ENCODE results near the gene LRRC28. TPM values are rescaled to one million over a fixed set of nuclear protein-coding genes. Genes with fewer than 3 reads are reported as not detected.

Gene LRRC28
- total RNA-seq, 1 experiment from 2014 or later: 28.4 TPM

DNA sequence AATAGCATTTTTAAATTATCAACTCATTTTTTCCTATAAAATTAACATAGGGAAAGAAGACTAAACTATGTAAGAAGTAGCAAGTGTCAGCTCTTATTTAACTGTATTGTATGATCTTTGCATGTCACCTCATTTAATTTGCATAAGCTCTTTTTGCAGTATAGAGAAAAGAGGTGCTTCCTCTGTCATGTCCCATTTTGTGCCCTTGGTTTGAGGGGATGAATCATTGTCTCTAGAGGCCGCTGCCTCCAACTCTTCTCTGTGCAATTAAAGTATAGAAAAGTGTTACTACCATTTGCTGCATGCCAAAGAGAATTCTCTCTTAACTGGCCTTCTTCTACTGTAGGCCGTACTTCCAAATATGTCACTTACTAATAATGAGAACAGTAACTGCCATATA is 93.4 kb downstream of the LRRC28 start:
- no peaks in the 10 kb centered on the region for H3K36me3 ChIP-seq (ENCODE audit: insufficient read depth, low read length, poor library complexity, severe bottlenecking)
- no TSS peak for BruUV-seq (replicated peaks)
- POLR2A ChIA-PET (ENCODE audit: low non-redundant PET): no interaction called here
- H3K27ac ChIP-seq (ENCODE audit: low read depth, low read length, poor library complexity, severe bottlenecking): no peak overlapping the region
- intact Hi-C loops (cut with micrococcal nuclease; ENCODE audit: unreplicated experiment): no loop called here
- H3K27me3 ChIP-seq (replicated peaks; ENCODE audit: insufficient read depth, low read depth, low read length, poor library complexity): no peaks in the 10 kb centered on the region
- no peak for TF ChIP-seq EZH2 (IDR thresholded peaks at IDR 0.05; ENCODE audit: borderline replicate concordance, low read depth, low read length, poor library complexity, severe bottlenecking)
- TF ChIP-seq, protein P1, sequence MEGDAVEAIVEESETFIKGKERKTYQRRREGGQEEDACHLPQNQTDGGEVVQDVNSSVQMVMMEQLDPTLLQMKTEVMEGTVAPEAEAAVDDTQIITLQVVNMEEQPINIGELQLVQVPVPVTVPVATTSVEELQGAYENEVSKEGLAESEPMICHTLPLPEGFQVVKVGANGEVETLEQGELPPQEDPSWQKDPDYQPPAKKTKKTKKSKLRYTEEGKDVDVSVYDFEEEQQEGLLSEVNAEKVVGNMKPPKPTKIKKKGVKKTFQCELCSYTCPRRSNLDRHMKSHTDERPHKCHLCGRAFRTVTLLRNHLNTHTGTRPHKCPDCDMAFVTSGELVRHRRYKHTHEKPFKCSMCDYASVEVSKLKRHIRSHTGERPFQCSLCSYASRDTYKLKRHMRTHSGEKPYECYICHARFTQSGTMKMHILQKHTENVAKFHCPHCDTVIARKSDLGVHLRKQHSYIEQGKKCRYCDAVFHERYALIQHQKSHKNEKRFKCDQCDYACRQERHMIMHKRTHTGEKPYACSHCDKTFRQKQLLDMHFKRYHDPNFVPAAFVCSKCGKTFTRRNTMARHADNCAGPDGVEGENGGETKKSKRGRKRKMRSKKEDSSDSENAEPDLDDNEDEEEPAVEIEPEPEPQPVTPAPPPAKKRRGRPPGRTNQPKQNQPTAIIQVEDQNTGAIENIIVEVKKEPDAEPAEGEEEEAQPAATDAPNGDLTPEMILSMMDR (conservative IDR thresholded peaks at IDR 0.05; ENCODE audit: low read depth, low read length): no peak
- no peak overlapping the region for H3K4me3 ChIP-seq (ENCODE audit: low read depth, low read length, poor library complexity, severe bottlenecking)
- no peaks in the 10 kb centered on the region for H3K9me3 ChIP-seq (ENCODE audit: low read depth, low read length, poor library complexity, severe bottlenecking)
- H3K4me1 ChIP-seq (ENCODE audit: insufficient read depth, low read length, poor library complexity, severe bottlenecking): no peaks in the 10 kb centered on the region
- CTCF ChIA-PET: interaction anchor here (1.6 kb wide), 1 partner anchor 360 kb away, joined by 5 read pairs; no protein-coding TSS in a partner anchor
- DNase-seq (ENCODE audit: low spot score): no peak

DNA sequence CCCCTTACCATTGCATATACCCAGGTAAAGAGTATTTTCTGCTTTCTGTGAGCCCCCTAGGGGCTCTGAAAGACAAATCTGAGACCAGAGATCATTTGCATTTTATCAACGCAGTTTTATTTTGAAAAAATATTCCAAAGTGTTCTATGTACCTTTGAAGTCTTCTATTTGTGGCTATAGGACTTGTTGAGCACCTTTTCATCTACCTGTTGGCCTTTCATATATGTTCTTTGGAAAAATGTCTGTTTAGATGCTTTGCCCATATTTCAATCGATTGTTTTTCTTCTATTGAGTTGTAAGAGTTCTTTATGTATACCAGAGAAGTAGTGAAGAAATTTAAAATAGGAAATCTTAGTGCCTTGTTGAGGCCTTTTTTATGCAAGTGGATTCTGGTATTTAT is 94.0 kb downstream of the LRRC28 start:
- Histone ChIP-seq H3K4me1 (ENCODE audit: insufficient read depth, low read length, poor library complexity, severe bottlenecking) (no peaks in the 10 kb centered on the region), H3K9me3 (ENCODE audit: low read depth, low read length, poor library complexity, severe bottlenecking) (no peaks in the 10 kb centered on the region), H3K27me3 (replicated peaks; ENCODE audit: insufficient read depth, low read depth, low read length, poor library complexity) (no peaks in the 10 kb centered on the region), H3K27ac (ENCODE audit: low read depth, low read length, poor library complexity, severe bottlenecking) (no peak overlapping the region), H3K36me3 (ENCODE audit: insufficient read depth, low read length, poor library complexity, severe bottlenecking) (no peaks in the 10 kb centered on the region), H3K4me3 (ENCODE audit: low read depth, low read length, poor library complexity, severe bottlenecking) (no peak overlapping the region)
- ChIA-PET POLR2A (ENCODE audit: low non-redundant PET) (no interaction called here), CTCF (no interaction called here)
- no peak for DNase-seq (ENCODE audit: low spot score)
- TF ChIP-seq, protein P1 (conservative IDR thresholded peaks at IDR 0.05; ENCODE audit: low read depth, low read length): no peak
- no peak for TF ChIP-seq EZH2 (IDR thresholded peaks at IDR 0.05; ENCODE audit: borderline replicate concordance, low read depth, low read length, poor library complexity, severe bottlenecking)
- BruUV-seq (replicated peaks): no TSS peak
- intact Hi-C loops (cut with micrococcal nuclease; ENCODE audit: unreplicated experiment): no loop called here

DNA sequence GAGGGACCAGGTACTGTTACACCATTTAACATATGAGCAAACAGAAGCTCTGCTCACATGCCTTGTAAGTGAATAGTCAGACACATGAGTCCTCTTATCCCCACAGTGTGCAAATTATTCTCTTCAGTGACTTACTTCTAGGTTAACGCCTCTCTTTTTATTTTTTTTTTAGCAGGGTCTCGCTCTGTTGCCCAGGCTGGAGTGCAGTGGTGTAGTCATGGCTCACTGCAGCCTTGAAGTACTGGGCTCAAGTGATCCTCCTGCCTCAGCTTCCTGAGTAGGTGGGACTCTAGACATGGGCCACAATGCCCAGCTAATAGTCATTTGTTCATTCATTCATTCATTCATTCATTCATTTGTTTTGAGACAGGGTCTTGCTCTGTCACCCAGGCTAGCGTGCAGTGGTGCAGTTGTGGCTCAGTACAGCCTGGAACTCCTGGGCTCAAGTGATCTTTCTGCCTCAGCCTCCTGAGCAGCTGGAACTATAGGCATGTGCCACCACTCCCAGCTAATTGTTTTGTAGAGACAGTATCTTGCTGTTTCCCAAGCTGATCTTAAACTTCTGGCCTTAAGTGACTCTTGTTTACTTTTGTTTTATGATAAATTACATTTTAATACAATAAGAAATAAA is 94.7 kb downstream of the LRRC28 start:
- Histone ChIP-seq H3K4me3 (ENCODE audit: low read depth, low read length, poor library complexity, severe bottlenecking) (no peak overlapping the region), H3K27ac (ENCODE audit: low read depth, low read length, poor library complexity, severe bottlenecking) (no peak overlapping the region), H3K27me3 (replicated peaks; ENCODE audit: insufficient read depth, low read depth, low read length, poor library complexity) (no peaks in the 10 kb centered on the region), H3K36me3 (ENCODE audit: insufficient read depth, low read length, poor library complexity, severe bottlenecking) (no peaks in the 10 kb centered on the region), H3K9me3 (ENCODE audit: low read depth, low read length, poor library complexity, severe bottlenecking) (no peaks in the 10 kb centered on the region), H3K4me1 (ENCODE audit: insufficient read depth, low read length, poor library complexity, severe bottlenecking) (no peaks in the 10 kb centered on the region)
- ChIA-PET POLR2A (ENCODE audit: low non-redundant PET) (no interaction called here), CTCF (no interaction called here)
- no peak for DNase-seq (ENCODE audit: low spot score)
- BruUV-seq (replicated peaks): no TSS peak
- no peak for TF ChIP-seq EZH2 (IDR thresholded peaks at IDR 0.05; ENCODE audit: borderline replicate concordance, low read depth, low read length, poor library complexity, severe bottlenecking)
- intact Hi-C loops (cut with micrococcal nuclease; ENCODE audit: unreplicated experiment): no loop called here

DNA sequence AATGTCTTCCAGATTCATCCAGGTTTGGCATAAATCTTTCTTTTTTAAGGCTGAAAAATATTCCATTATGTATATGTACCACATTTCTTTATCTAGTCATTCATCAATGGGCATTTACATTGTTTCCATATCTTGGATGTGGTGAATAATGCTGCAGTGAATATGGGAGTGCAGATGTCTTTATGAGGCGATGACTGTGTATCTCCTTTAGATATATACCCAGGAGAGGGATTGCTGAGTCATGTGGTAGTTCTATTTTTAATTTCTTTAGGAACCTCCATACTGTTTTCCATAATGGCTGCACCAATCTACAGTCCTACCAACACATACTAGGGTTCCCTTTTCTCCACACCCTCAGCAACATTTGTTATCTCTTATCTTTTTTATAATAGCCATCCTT is 96.3 kb downstream of the LRRC28 start:
- TF ChIP-seq, protein P1 (conservative IDR thresholded peaks at IDR 0.05; ENCODE audit: low read depth, low read length): no peak
- Histone ChIP-seq H3K4me1 (ENCODE audit: insufficient read depth, low read length, poor library complexity, severe bottlenecking) (no peaks in the 10 kb centered on the region), H3K27ac (ENCODE audit: low read depth, low read length, poor library complexity, severe bottlenecking) (no peak overlapping the region), H3K4me3 (ENCODE audit: low read depth, low read length, poor library complexity, severe bottlenecking) (no peak overlapping the region), H3K27me3 (replicated peaks; ENCODE audit: insufficient read depth, low read depth, low read length, poor library complexity) (no peaks in the 10 kb centered on the region), H3K36me3 (ENCODE audit: insufficient read depth, low read length, poor library complexity, severe bottlenecking) (no peaks in the 10 kb centered on the region), H3K9me3 (ENCODE audit: low read depth, low read length, poor library complexity, severe bottlenecking) (no peaks in the 10 kb centered on the region)
- intact Hi-C loops (cut with micrococcal nuclease; ENCODE audit: unreplicated experiment): no loop called here
- CTCF ChIA-PET: no interaction called here
- POLR2A ChIA-PET (ENCODE audit: low non-redundant PET): no interaction called here
- BruUV-seq (replicated peaks): no TSS peak
- DNase-seq (ENCODE audit: low spot score): no peak
